Measurements from ENCODE around the gene NOB1. TPM values are rescaled to one million over a fixed set of nuclear protein-coding genes. Genes with fewer than 3 reads are reported as not detected.
A peak's percentile ranks its signal among the peaks of the same experiment; 100 is the strongest.

NOB1 gene
- total and polyA plus RNA-seq, 9 of the 15 experiments (the other 6 are each of a cell fraction or from before 2014, with no cell fraction given): 42.4 to 148 (median 116) TPM

- TF ChIP-seq RB1 (IDR thresholded peaks at IDR 0.05; ENCODE audit: low read depth) (peak; percentile 91), SRSF1 (IDR thresholded peaks at IDR 0.05; ENCODE audit: low read depth, low read length) (no peak), KAT7 (CRISPR knock-in tag; IDR thresholded peaks at IDR 0.05; ENCODE audit: borderline replicate concordance) (peak; percentile 25; the same call in 1 of the 2 replicates), SOX6 (IDR thresholded peaks at IDR 0.05) (peak; percentile 38; the same call in 1 of the 2 replicates), CHD1 (IDR thresholded peaks at IDR 0.05; ENCODE audit: low read length) (peak; percentile 80), USF1 (CRISPR knock-in tag; IDR thresholded peaks at IDR 0.05) (peak; percentile 39; the same call in 1 of the 2 replicates), ATF7 (IDR thresholded peaks at IDR 0.05) (peak; percentile 83; the same call in 1 of the 2 replicates), SMAD1 (IDR thresholded peaks at IDR 0.05; ENCODE audit: low read depth, low read length, partially characterized antibody) (peak; percentile 79), TAF9B (IDR thresholded peaks at IDR 0.05; ENCODE audit: partially characterized antibody) (peak; percentile 93), GTF2E2 (tag; IDR thresholded peaks at IDR 0.05) (no peak), ZNF511 (CRISPR knock-in tag; IDR thresholded peaks at IDR 0.05) (peak; percentile 66; the same call in 1 of the 2 replicates), DPF2 (IDR thresholded peaks at IDR 0.05) (0 out of 2 replicates have a peak, but pooled peaks have one; percentile 9), MAX (CRISPR knock-in tag; IDR thresholded peaks at IDR 0.05) (peak; percentile 95), E4F1 (CRISPR knock-in tag; IDR thresholded peaks at IDR 0.05; ENCODE audit: borderline replicate concordance) (no peak), MXD1 (CRISPR knock-in tag; IDR thresholded peaks at IDR 0.05; ENCODE audit: borderline replicate concordance, poor library complexity, severe bottlenecking) (peak; percentile 72), SAP30 (IDR thresholded peaks at IDR 0.05; ENCODE audit: borderline replicate concordance, insufficient read depth, low read depth, low read length, poor library complexity, severe bottlenecking) (peak; percentile 93), IRF1 (CRISPR knock-in tag; IDR thresholded peaks at IDR 0.05; ENCODE audit: borderline replicate concordance) (no peak), CTCFL (IDR thresholded peaks at IDR 0.05; ENCODE audit: borderline replicate concordance, insufficient read depth, low read depth, low read length, poor library complexity, severe bottlenecking) (peak; percentile 92)
Measured at GRCh38 chr16:69754469-69755310, at the start of gene NOB1 (continued).

All from K562 (cell line).